NCI-H2196 treated with DMSO at 0.1 percent for 48 hours (cell line): ENCODE measurements around the gene OR2J2.
"Not testable (repeated sequence)": the region's sequence is repeated elsewhere in the genome, so short reads cannot be mapped to it uniquely, and the experiment has no call there.

Experiments
- DNase-seq: peaks from one replicate; lab custom pipeline; 2025; ENCODE audit not compliant: unreplicated experiment; lab: John Stamatoyannopoulos, UW

The OR2J2 gene

DNA sequence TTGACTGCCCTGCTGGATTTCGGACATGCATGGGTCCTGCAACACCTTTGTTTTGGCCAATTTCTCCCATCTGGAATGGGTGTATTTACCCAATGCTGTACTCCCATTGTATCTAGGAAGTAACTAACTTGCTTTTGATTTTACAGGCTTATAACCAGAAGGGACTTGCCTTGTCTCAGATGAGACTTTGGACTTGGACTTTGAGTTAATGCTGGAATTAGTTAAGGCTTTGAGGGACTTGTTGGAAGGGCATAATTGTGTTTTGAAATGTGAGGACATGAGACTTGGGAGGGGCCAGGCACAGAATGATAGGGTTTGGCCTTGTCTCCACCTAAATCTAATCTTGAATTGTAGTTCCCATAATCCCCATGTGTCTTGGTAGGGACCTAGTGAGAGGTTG is 47.3 kb downstream of the OR2J2 start:
- DNase-seq, result not testable (repeated sequence)
